GM19324 (cell line): ENCODE data around the gene UBASH3A.
"Not testable (repeated sequence)": the region's sequence is repeated elsewhere in the genome, so short reads cannot be mapped to it uniquely, and the experiment has no call there.

Experiments used
- ATAC-seq: cut with Tn5 transposase; IDR thresholded peaks from one replicate; pipeline ENCODE4 v1.9.1; 2021; ENCODE audit warnings: mild to moderate bottlenecking, moderate library complexity; ENCODE audit not compliant: unreplicated experiment, low FRiP score

UBASH3A gene

DNA sequence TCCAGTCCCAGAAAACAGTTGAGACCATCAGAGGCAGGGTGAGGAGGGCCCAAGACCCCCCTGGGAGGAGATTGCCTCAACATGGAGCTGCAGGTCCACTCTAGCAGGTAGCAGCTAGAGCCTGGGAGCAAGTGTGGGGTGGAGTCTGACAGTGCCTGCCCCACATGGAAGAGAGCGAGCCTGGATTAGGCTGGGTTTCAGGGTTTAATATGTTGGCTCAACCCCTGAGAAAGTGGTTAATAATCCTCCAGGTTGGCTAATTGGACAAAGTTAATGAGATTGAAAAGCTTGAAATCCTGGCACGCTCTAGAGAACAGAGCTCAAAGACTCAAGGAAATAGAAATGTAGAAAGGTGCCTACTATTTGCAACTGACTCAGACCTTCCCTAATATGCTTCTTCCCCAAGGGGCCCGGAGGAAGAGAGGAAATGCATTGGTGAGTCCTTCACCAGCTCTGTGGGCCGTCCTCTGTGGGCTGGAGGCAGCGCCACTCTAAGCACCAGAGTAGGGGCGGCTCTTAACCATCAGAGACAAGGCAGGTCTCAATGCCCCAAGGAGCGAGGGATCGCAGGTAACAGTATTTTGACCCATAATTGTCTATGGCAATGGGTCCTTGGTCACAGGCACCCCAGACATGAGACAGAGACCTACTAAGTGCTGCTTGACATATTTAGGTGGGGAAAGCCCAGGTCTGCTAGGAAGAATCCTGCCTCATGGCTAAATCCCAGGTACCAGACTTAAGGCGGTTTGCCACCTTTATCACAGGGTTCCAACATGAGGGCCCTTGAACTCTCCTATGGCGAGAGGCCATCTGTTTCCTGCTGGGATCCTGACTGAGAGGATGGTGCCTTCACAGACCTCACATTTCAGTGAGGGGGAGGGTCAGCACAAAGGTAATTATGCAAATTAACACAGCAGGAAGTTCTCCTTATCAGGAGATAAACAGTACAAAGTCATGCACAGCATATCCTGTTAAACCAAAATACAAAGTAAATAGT lies 58.5 kb downstream of the UBASH3A start:
- no peak for ATAC-seq

GRCh38 chr21:42463861-42464515 lies 60.3 kb downstream of the UBASH3A start:
- no peak for ATAC-seq

- no peak for ATAC-seq
These were observed 61.5 kb downstream of the UBASH3A start for GRCh38 chr21:42465008-42465802.

DNA sequence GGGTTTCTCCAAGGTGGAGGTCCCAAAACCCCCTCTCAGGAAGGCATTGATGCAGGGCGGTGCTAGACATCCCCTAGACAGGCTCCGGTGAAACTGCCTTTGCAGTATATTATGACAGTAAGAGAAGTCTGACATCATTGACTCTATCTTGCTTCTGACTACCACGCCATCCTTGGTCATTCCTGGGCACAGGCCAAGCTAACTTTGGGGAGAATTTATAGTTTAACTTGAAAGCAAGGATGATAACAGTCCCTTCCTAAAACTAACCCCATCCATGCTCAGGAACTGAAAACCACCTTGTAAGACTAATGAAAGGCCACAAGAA lies 62.1 kb downstream of the UBASH3A start:
- ATAC-seq = no peak

DNA sequence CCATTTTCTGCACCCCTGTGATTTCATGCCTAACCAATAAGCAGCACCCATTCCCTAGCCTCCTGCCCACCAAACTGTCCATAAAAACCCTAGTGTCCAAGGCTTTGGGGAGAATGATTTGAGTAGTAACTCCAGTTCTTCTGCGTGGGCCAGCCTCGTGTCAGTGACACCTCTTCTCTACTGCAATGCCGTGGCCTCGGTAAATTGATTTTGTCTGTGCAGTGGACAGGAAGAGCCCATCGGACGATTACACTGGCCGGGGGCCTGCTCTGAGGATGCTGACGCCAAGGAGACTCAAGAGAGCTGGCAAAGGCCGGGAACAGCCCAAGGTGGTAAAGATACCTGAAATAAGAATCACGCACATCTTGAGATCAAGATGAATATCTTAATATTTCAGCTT lies 63.0 kb downstream of the UBASH3A start:
- no peak for ATAC-seq

GRCh38 chr21:42467140-42467983 lies 63.7 kb downstream of the UBASH3A start:
- ATAC-seq = no peak

DNA sequence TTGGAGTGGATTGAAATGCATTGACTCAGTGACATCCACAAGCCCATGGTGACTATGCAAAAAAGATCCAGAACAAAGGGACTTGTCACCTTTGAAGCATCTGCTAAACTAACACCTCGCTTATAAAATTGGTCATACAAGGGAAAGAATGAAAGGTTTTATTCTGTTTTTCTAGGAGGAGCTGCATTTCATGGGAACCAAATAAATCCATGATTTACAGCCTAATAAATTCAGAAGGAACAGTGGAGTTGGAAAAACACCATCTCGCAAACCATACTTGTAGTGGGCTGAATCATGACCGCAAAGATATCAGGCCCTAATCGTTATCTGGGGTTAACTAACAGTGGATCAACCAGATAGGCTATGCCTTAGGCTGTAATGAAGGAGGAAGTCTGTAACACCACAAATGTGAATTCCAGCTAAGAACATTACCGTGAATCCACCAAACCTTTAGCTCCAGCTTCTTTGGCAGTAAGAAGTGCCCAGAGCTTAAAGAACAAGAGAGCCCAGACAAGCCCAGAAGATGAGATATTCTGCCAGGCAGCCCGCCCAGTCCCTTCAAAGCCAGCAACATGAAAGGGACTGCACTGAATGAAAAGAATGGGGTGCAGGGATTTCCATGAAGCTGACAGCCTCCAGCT lies 64.9 kb downstream of the UBASH3A start:
- no peak for ATAC-seq

DNA sequence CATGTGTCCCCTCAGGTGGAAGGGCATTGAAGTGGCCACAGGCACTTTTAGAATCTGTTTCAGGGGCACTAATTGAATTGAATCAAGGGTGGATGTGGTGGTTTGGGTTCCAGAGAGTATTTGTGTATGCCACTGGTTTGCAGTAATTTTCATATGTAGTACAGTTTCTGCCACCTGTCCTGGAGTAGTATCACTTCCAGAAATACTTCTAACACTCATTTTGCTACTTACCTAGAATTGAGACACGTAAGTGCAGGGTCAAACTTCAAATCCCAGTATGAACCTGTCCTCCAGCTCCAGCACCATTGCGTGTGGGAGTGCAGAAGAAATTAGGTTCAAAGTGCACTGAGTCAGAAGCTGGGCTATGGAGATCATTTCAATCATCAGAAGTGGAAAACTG lies 65.6 kb downstream of the UBASH3A start:
- ATAC-seq = no peak

GRCh38 chr21:42469726-42470125 lies 66.0 kb downstream of the UBASH3A start:
- not testable (repeated sequence) for ATAC-seq

DNA sequence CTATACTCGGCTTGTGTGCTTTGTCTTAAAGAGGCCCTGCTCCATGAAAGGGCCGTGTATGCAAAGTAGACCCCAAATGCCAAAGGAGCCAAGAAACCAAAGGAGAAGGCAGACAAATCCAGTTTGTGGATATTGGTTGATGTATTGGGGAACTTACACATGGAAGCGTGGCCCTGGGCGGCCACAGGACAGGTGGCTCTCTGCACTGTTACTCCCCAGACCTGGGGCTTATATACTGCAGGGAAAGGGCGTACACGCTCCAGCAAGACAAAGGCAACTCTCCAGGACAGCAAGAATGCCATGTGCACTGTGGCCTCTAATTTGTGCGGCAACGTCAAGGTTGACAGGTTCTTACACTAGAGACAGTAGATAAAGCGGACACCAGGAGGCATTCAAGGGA lies 67.5 kb downstream of the UBASH3A start:
- ATAC-seq = no peak

GRCh38 chr21:42471716-42472330 lies 68.1 kb downstream of the UBASH3A start:
- no peak for ATAC-seq

DNA sequence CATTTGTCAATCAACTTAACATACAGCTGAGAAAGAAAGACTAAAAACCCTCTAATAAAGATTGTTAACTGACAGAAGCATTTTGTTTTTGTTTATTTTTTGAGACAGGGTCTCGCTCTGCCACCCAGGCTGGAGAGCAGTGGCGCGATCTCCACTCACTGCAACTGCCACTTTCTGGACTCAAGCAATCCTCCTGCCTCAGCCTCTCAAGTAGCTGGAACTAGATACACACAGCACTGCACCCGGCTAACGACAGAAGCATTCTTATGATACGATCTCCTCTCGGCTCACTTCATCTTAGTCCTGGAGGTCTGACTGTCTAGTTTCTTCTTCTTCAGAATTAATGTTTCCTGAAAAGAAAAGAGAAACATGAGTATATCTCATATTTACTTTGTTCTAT lies 68.8 kb downstream of the UBASH3A start:
- ATAC-seq = no peak

GRCh38 chr21:42473498-42474042 lies 69.9 kb downstream of the UBASH3A start:
- no peak for ATAC-seq

- ATAC-seq = no peak
These were observed 70.5 kb downstream of the UBASH3A start for GRCh38 chr21:42474043-42474831.

- no peak for ATAC-seq
These were observed 71.3 kb downstream of the UBASH3A start for GRCh38 chr21:42475036-42475435.

DNA sequence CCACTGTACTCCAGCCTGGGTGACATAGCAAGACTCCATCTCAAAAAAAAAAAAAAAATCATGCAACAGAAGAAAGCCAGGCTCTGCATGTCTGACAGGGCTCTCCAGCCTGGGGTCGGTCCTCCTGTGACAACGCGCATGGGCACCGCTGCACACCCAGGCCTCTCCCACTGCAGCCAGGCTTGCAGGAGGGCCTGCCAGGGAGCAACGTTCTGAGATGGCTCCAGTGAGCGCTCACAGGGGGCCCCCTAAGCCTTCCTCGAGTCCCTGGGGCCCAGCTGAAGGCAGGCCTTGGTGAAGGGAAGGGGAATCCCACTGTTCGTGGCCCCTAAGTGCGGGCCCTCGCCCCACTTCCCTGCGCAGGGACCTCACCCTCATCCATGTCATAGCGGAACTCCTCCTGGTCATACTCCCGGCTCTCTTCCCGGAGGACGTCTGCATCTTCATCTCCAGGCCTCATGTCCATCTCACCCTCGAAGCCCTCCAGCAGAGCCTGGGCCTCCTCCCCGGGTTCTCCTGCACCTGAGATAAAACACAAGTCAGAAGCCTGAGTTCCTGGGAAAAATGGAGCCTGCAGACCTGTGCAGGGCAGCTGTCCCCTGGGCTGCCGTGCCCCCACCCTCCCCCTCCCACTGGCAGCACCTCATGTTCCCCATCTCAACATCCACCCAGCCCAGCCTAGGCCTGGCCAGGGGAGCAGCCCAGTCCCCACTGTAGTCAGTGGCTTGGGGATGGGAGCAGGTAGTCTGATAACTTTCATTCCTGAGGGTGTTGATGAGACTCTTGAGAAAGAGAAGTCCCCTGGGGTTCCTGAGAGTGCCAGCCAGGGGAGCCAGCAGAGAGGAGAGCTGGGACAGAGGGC lies 72.1 kb downstream of the UBASH3A start:
- no peak for ATAC-seq
